GM19452 (cell line): ENCODE data around the gene HNF4A.

Experiments used
- ATAC-seq: cut with Tn5 transposase; IDR thresholded peaks from one replicate; pipeline ENCODE4 v1.9.1; 2021; ENCODE audit not compliant: unreplicated experiment

HNF4A gene

DNA sequence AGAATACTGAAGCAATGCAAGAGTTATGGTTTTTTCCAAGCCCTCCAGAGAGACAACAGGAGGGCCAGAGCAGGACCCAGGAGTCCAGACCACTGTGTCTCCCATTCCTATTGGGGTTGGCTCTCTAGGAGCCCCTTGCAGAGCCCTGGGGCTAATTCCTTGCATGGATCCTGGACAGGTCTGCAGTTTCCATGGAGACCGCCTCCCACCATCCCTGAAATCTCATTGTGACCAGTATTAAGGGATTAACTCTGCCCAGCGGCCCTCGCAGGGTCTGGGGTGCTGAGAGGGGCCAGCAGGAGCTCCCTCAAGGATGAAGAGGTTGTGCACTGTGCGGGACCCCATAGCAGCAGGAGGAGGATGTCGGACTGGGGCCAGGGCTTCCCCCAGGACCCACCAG, 34.8 kb downstream of the HNF4A start:
- ATAC-seq, result no peak

DNA sequence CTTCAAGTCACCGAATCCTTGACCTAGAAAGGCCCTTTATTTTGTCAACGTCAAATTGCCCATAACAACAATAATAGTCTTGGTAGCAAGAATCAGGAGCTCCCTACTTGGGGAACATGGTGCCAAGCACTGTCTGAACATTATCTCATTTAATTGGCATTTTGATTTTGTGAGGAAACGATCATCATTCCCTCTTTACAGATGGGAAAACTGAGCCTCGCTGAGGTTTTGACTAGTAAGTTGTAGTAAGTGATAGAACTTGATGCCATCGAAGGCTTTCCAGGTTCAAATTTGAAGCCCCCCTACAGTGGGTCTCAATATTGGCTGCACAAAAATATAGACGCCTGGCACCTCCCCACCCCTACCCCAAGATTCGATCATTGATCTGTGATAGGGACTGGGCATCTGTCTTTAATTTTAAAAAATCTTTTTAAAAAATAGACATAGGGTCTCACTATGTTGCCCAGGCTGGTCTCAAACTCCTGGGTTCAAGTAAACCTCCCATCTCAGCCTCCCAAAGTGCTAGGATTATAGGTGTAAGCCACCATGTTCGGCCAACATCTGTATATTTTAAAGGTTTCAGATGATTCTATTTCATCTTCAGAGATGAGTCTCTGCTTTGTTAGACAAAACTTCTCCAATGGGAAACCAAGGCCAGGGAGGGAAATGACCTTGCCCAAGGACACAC, 36.7 kb downstream of the HNF4A start:
- no peak for ATAC-seq

DNA sequence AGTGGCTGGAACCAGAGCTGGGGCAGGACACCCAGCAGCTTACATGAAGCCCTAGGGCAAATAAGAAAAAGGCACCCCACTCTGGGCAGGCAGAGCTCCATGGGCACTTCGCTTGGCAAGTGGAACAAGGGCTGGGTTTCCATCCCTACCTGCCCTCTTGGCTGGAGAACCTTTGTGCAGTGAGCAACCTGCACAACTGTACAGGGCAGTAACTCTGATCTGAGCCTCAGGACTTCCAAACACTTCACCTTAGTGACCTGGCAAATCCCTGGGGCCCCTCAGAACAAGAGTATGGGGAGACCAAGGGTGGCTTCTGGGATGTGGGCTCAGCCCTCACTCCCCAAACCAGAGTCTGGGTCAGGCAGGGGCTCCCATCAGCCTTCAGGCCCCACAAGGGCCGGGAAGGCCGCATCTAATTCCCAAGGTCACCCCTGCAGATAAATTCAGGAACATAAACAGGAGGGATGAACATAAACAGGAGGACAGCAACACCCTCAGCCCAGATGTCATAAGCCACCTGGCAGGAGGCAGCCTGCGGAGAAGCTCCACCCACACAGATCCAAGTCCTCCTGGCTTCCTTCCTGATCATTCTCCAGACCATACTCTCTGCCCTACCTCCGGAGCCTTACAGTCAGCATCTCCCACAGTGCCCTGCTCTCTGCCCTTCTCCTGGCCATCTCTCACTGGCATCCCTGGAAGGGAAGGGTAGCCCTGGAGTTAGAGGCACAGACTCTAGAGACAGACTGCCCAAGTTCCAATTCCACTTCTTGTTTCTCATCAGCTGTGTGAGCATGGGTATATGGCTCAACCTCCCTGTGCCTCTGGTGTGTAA, 37.5 kb downstream of the HNF4A start:
- ATAC-seq, result no peak

GRCh38 chr20:44393608-44394451, 38.3 kb downstream of the HNF4A start:
- ATAC-seq, result no peak

- no peak for ATAC-seq
These were observed 38.9 kb downstream of the HNF4A start for GRCh38 chr20:44394452-44394701.

- ATAC-seq, result no peak
These were observed 39.4 kb downstream of the HNF4A start for GRCh38 chr20:44394702-44395460.

DNA sequence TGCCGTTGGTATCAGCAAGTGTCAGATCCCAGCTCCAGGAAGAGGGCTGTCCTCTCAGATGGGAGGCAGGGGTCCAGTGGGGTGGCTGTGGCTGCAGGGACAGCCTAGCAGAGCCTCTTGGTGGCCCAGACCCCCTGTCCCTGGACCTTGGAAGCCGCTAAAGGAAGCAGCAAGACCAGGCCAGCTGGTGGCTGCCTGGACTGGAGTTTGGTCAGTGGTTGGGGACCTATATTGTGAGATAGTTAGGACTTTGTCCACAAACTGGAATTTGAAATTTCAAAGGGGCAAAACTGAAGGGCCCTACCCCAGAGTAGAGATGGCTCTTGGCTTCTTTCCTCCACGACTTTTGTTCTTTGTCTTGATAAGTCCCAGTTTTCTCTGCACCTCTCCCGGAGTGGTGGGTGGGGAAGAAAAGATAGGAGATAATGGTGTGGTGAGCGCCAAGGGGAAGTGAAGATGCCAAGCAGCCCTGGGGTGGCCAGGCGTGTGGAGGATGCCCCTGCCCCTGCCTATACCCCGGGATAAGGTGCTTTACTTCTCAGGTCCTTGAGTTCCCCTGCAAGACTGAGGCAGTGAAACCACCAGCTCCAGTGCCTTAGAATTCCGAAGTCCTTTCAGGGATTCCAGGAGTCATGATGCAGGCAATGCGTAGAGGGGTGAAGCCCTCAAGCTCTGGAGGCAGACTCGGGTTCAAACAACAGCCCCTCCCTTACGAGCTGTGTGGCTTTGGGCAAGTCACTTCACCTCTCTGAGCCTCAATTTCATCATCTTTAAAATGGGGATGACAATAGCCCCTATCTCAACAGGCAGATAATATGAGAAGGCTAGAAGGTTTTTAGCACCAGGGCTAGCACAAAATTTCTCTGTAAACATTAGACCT, 40.2 kb downstream of the HNF4A start:
- ATAC-seq, result no peak

- ATAC-seq, result no peak
These were observed 41.1 kb downstream of the HNF4A start for GRCh38 chr20:44396369-44397130.

- ATAC-seq, result no peak
These were observed 42.8 kb downstream of the HNF4A start for GRCh38 chr20:44398335-44398734.

DNA sequence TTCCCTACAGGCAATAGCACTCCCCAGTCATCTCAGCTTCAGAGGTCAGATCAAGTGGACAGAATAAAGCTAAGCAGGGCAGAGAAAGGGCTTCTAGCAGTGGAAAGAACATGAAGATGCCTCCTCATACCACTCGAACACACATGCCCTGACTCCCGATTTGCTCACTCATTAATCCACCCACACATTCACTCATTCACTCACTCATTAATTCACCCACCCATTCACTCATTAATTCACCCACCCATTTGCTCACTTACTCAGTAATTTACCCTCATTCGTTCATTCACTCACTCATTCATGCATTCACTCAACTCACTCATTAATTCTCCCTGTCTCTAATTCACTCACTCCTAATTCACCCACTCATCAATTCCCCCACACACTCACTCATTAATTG, 43.9 kb downstream of the HNF4A start:
- no peak for ATAC-seq

- no peak for ATAC-seq
These were observed 45.1 kb downstream of the HNF4A start for GRCh38 chr20:44400671-44400969.

DNA sequence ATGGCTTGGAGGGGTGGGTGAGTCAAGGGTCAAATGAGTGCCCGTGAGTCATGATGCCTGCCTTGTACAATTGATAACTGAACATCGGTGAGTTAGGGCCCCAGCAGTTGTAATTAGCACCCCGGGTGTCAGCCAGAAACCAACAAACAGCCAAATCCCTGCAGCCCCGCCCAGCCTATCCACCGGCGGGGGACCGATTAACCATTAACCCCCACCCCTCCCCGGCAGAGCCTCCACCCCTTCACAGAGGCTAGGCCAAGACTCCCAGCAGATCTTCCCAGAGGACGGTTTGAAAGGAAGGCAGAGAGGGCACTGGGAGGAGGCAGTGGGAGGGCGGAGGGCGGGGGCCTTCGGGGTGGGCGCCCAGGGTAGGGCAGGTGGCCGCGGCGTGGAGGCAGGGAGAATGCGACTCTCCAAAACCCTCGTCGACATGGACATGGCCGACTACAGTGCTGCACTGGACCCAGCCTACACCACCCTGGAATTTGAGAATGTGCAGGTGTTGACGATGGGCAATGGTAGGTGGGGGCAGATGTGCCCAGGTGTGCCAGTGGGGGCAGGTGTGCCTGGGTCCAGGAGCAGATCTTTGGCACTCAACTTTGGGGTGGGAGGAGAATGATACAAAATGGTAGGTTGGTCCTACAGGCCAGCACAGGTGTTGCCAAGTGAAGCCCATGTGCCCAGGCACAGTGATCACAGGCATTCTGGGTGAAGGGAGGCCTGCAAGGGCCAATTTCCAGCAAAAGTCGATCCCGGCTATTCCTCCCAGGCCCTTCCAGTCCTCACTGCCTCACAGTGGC, 45.7 kb downstream of the HNF4A start:
- no peak for ATAC-seq

DNA sequence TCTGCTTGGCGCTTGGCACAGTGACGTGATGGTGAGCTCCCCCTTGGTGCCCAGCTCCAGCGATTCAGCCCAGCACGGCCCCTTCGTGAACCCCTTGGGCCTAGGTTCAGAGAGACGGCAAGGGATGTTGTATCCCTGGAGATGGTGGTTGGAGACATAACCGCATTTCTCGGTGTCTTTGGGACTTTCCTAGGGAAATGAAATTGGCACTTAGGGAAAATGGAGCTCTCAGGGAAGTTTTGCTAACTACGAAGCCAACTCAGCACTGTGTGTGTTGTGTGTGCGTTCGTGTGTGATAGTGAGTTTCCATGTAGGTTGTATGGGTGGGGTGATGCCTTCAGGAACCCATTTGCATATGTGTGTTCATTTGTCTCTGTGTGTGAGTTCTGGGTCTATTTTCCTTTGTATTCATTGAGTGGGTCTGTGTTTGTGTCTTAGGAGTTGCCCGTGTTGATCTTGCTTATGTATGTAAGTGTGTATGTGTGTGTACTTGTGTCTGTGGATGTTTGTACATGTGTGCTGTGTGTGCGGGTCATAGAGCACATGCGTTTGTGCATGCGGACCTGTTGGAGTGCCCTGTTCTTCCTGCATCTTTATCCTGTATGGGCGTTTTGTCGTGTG, 46.4 kb downstream of the HNF4A start:
- ATAC-seq, result no peak

DNA sequence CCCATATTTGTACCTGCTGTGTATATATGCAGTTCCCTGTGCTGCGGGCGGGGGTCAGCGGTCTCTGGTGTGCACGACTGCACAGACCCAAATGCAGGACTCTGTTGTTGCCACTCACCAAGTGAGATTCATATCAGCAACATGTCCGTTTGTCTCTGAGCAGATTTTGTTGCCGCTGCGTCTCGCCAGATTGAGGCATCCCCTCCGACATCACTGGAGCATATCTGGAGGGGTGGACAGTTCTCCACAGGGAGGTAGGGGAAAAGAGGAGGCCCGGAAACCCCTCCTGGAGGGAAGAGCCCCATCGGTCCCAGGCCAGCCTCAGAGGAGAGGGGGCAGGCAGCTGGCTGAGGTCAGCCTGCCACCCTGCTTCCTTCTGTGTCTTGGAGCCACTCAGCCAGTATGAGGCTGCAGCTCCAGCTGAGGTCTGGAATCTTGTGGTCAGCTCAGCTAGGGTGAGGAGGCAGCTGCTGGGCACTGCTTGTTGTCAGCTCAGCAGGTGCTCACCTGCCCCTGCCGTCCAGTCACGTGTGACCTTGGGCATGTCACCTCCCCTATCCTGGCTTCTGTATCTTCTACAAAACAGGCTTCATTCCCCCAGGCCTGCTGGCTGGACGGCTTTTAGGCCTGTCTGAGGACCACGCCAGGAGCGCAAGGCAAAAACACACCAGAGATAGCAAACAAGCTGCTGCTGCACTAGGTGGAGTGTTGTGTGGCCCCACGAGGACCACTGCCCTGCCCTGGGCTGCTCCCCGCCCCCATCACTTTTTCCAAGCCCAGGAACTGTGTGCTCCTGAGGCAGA, 47.1 kb downstream of the HNF4A start:
- no peak for ATAC-seq

GRCh38 chr20:44403194-44404112, 48.0 kb downstream of the HNF4A start:
- ATAC-seq, result no peak
